ENCODE data around the gene TENM3. TPM values are rescaled to one million over a fixed set of nuclear protein-coding genes. Genes with fewer than 3 reads are reported as not detected.

TENM3 gene
- total RNA-seq, 2 donors from 2014 or later: 21.4 to 52.3 TPM

DNA sequence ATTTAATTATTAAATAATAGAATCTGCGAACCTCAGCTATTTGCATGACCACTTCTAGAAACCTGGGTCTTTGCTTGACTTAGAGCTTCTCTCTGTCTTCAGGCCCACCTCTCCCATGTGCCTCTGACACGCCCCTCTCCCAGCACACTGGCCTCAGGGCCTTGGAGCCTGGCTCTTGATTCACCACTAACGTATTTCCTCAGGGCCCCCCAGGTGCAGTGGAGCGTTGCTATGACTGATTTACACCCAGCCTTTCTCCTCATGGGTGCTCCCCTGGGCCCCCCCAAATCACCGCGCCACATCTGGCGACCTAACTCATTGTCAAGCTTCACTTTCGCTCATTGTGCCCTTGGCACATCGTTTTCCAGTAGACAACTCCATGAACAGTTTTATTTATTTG lies 37.9 kb upstream of the TENM3 start:
- WGBS: 92% methylated on average over 9 of the region's 9 CpGs
- TF ChIP-seq POLR2AphosphoS5 (IDR thresholded peaks at IDR 0.05) (no peak), POLR2A (IDR thresholded peaks at IDR 0.05) (no peak)
- TF ChIP-seq, protein P1, sequence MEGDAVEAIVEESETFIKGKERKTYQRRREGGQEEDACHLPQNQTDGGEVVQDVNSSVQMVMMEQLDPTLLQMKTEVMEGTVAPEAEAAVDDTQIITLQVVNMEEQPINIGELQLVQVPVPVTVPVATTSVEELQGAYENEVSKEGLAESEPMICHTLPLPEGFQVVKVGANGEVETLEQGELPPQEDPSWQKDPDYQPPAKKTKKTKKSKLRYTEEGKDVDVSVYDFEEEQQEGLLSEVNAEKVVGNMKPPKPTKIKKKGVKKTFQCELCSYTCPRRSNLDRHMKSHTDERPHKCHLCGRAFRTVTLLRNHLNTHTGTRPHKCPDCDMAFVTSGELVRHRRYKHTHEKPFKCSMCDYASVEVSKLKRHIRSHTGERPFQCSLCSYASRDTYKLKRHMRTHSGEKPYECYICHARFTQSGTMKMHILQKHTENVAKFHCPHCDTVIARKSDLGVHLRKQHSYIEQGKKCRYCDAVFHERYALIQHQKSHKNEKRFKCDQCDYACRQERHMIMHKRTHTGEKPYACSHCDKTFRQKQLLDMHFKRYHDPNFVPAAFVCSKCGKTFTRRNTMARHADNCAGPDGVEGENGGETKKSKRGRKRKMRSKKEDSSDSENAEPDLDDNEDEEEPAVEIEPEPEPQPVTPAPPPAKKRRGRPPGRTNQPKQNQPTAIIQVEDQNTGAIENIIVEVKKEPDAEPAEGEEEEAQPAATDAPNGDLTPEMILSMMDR (IDR thresholded peaks at IDR 0.05): no peak
- no peaks in the 10 kb centered on the region for H3K4me1 ChIP-seq (replicated peaks)
- H3K4me3 ChIP-seq: no peak overlapping the region
- no peaks in the 10 kb centered on the region for H3K36me3 ChIP-seq
- intact Hi-C loops (cut with DNase I): loop anchor here (5.0 kb wide), 2 partner anchors 42 to 63 kb away; no protein-coding TSS in a partner anchor
- no peak for DNase-seq (ENCODE audit: low spot score)
- no peak overlapping the region for H3K27ac ChIP-seq
- H3K27me3 ChIP-seq (replicated peaks; ENCODE audit: insufficient read depth): no peaks in the 10 kb centered on the region
- no peaks in the 10 kb centered on the region for H3K9me3 ChIP-seq

DNA sequence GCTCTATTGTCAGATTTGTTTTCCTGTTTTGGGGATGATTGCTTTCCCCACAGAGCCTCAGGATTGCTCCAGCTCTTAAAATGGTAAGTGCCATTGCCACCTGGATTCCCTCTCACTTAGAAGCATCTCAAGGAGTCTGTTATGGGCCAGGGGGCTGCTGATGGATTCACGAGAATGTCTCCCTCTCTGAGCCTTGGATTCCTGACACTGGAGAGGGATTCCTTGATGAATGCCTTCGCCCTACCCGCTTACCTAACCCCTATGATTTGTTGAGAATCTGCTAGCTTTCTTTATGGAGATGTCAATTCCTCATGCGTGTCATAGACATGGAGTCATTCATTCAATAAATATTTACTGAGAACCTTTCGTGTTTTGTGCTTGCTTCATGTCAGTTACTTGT lies 36.9 kb upstream of the TENM3 start:
- H3K4me3 ChIP-seq: no peak overlapping the region
- whole genome bisulfite sequencing: 86% methylated on average over 5 of the region's 5 CpGs
- H3K27ac ChIP-seq: no peak overlapping the region
- H3K4me1 ChIP-seq (replicated peaks): no peaks in the 10 kb centered on the region
- no peaks in the 10 kb centered on the region for H3K36me3 ChIP-seq
- no peak for DNase-seq (ENCODE audit: low spot score)
- intact Hi-C loops (cut with DNase I): loop anchor here (5.0 kb wide), 2 partner anchors 41 to 64 kb away; no protein-coding TSS in a partner anchor
- TF ChIP-seq, protein P1 (IDR thresholded peaks at IDR 0.05): no peak
- TF ChIP-seq POLR2AphosphoS5 (IDR thresholded peaks at IDR 0.05) (no peak), POLR2A (IDR thresholded peaks at IDR 0.05) (no peak)
- H3K9me3 ChIP-seq: no peaks in the 10 kb centered on the region
- no peaks in the 10 kb centered on the region for H3K27me3 ChIP-seq (replicated peaks; ENCODE audit: insufficient read depth)

DNA sequence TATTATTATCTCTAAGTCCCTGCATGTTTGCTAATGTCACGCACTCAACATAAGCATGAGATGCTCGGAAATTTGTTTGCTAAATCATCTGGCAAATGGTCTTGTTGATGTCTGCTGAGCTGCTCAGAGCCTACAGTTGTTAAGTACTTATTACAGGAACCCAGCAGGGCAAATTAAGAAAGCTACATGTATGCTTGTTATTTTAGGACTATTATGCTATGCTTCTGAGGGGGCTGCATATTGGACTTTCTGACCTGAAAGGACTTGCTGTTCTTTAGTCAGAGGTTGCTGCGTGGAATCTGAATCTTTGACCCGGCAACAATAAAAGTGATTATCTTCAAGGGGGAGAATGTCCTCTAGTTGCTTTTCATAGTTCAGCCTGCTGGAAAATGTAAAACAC lies 36.3 kb upstream of the TENM3 start:
- no peaks in the 10 kb centered on the region for H3K9me3 ChIP-seq
- H3K36me3 ChIP-seq: no peaks in the 10 kb centered on the region
- 53% methylated on average over 4 of the region's 4 CpGs for WGBS
- intact Hi-C loops (cut with DNase I): loop anchor here (5.0 kb wide), 2 partner anchors 40 to 65 kb away; no protein-coding TSS in a partner anchor
- DNase-seq (ENCODE audit: low spot score): no peak
- no peaks in the 10 kb centered on the region for H3K4me1 ChIP-seq (replicated peaks)
- TF ChIP-seq POLR2A (IDR thresholded peaks at IDR 0.05) (no peak), POLR2AphosphoS5 (IDR thresholded peaks at IDR 0.05) (no peak)
- TF ChIP-seq, protein P1 (IDR thresholded peaks at IDR 0.05): no peak
- H3K27ac ChIP-seq: no peak overlapping the region
- no peak overlapping the region for H3K4me3 ChIP-seq
- no peaks in the 10 kb centered on the region for H3K27me3 ChIP-seq (replicated peaks; ENCODE audit: insufficient read depth)

DNA sequence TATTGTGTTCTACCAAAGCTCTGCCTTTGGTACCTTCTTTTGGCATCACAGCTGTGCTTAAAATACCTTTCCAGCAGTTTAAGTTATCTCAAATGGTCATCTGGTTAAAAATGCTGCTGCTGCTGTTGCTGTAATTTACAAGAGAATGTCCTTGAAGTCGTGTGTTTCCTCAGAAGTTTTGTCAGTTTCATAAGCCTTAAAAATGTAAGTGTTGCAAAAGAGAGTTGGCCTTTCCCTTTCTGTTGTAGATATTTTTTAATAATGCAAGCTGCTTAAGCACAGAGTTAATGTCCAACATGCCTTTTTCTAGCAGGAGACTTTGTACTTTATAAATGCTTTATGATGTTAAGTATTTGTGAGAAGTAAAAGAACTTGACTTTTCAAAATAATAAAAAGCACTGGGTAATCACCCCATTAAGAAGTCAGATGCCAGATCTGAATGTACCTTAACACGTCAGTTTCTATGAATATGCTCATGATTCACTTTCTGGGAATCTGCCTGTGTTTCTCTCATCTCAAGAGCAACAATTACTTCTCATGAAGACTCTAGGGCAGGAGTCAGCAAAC lies 35.3 kb upstream of the TENM3 start:
- 27% methylated on average over 2 of the region's 2 CpGs for WGBS
- Histone ChIP-seq H3K27ac (peak overlapping the region in 1 of 2 donors; percentile 2), H3K9me3 (no peaks in the 10 kb centered on the region), H3K4me3 (no peak overlapping the region), H3K36me3 (no peaks in the 10 kb centered on the region), H3K4me1 (replicated peaks) (no peaks in the 10 kb centered on the region), H3K27me3 (replicated peaks; ENCODE audit: insufficient read depth) (no peaks in the 10 kb centered on the region)
- TF ChIP-seq, protein P1 (IDR thresholded peaks at IDR 0.05): no peak
- no peak for TF ChIP-seq POLR2A (IDR thresholded peaks at IDR 0.05)
- peak; percentile 34 for TF ChIP-seq POLR2AphosphoS5 (IDR thresholded peaks at IDR 0.05)
- intact Hi-C loops (cut with DNase I): loop anchor here (5.0 kb wide), 2 partner anchors 39 to 66 kb away; no protein-coding TSS in a partner anchor
- no peak for DNase-seq (ENCODE audit: low spot score)

DNA sequence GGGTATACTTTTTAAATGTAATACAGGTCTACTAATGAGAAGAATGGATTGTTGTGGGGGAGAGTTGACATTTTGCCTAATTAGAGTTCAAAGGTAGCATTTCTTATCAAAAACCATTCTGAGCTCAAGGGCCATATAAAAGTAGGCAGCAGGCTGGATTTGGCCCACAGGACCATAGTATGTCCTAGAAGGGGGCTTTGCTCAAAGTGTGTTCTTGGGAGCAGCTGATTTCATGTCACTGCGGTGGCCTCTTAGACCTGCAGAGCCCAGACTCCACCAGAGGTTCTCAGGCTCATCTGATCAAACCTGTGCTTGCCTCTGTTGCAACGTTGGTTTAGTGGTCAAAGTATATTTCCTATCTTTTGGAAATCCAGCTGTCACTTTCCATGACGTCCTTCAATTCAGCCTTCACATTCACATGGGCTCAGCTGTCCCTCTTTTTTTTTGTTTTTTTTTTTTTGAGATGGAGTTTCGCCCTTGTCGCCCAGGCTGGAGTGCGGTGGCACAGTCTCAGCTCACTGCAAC lies 34.6 kb upstream of the TENM3 start:
- Histone ChIP-seq H3K36me3 (no peaks in the 10 kb centered on the region), H3K4me3 (no peak overlapping the region), H3K27me3 (replicated peaks; ENCODE audit: insufficient read depth) (no peaks in the 10 kb centered on the region), H3K4me1 (replicated peaks) (no peaks in the 10 kb centered on the region), H3K27ac (peak overlapping the region in 1 of 2 donors; percentile 2), H3K9me3 (no peaks in the 10 kb centered on the region)
- TF ChIP-seq POLR2AphosphoS5 (IDR thresholded peaks at IDR 0.05) (no peak), POLR2A (IDR thresholded peaks at IDR 0.05) (no peak)
- TF ChIP-seq, protein P1 (IDR thresholded peaks at IDR 0.05): no peak
- DNase-seq (ENCODE audit: low spot score): no peak
- intact Hi-C loops (cut with DNase I): loop anchor here (5.0 kb wide), 2 partner anchors 39 to 66 kb away; no protein-coding TSS in a partner anchor
- 96% methylated on average over 6 of the region's 6 CpGs for WGBS
